Astrocyte (in vitro differentiated cells and primary cell): Measurements from ENCODE around the gene CCT5. TPM values are rescaled to one million over a fixed set of nuclear protein-coding genes. Genes with fewer than 3 reads are reported as not detected.

Experiments
- DNase-seq: peaks from one replicate; pipeline ENCODE4 v3.0.0-alpha.2; 2010; ENCODE audit warnings: low read depth
- FAIRE-seq: peaks from 2 replicates; lab custom pipeline; 2011; peaks lifted over from hg19 to GRCh38; lab: Jason Lieb, UNC
- H2AFZ ChIP-seq: 2 replicates; pipeline ENCODE4 v1.6.0; 2012; ENCODE audit warnings: low read depth, low read length, inconsistent platforms
- H3K27ac ChIP-seq: 2 replicates; pipeline ENCODE4 v1.5.1; 2011; ENCODE audit warnings: low read depth, low read length, inconsistent platforms
- H3K27me3 ChIP-seq: 2 replicates; pipeline ENCODE4 v1.6.0; 2011; ENCODE audit warnings: low read length, inconsistent platforms; ENCODE audit not compliant: insufficient read depth
- H3K36me3 ChIP-seq: 2 replicates; pipeline ENCODE4 v1.5.1; 2011; ENCODE audit warnings: low read length, inconsistent platforms; ENCODE audit not compliant: insufficient read depth
- H3K4me1 ChIP-seq: 2 replicates; pipeline ENCODE4 v1.5.1; 2011; ENCODE audit warnings: low read length, inconsistent platforms; ENCODE audit not compliant: insufficient read depth
- H3K4me2 ChIP-seq: 2 replicates; pipeline ENCODE4 v1.6.0; 2012; ENCODE audit warnings: low read length, inconsistent platforms
- H3K4me3 ChIP-seq: 2 replicates; pipeline ENCODE4 v1.5.1; 2011; ENCODE audit warnings: low read depth, mild to moderate bottlenecking, low read length, inconsistent platforms; ENCODE audit not compliant: insufficient read depth
- H3K79me2 ChIP-seq: 2 replicates; pipeline ENCODE4 v1.6.0; 2012; ENCODE audit warnings: mild to moderate bottlenecking, low read length, inconsistent platforms; ENCODE audit not compliant: insufficient read depth
- H3K9ac ChIP-seq: 2 replicates; pipeline ENCODE4 v1.6.0; 2012; ENCODE audit warnings: mild to moderate bottlenecking, low read length, inconsistent platforms
- H3K9me3 ChIP-seq: 2 replicates; pipeline ENCODE4 v1.5.1; 2012; ENCODE audit warnings: low read depth, mild to moderate bottlenecking, low read length, inconsistent platforms; ENCODE audit not compliant: insufficient read depth
- H4K20me1 ChIP-seq: 2 replicates; pipeline ENCODE4 v1.6.0; 2012; ENCODE audit warnings: low read length, inconsistent platforms; ENCODE audit not compliant: insufficient read depth
- H3K27ac Mint-ChIP-seq: one replicate; pipeline ENCODE4 v1.8.0; 2021; ENCODE audit warnings: mild to moderate bottlenecking, mixed read lengths; ENCODE audit not compliant: unreplicated experiment
- H3K27me3 Mint-ChIP-seq: one replicate; pipeline ENCODE4 v1.8.0; 2021; ENCODE audit warnings: low read depth, mixed read lengths; ENCODE audit not compliant: unreplicated experiment
- H3K36me3 Mint-ChIP-seq: one replicate; pipeline ENCODE4 v1.8.0; 2021; ENCODE audit warnings: low read depth, mixed read lengths; ENCODE audit not compliant: unreplicated experiment
- H3K4me1 Mint-ChIP-seq: one replicate; pipeline ENCODE4 v1.8.0; 2021; ENCODE audit warnings: low read depth, mixed read lengths; ENCODE audit not compliant: unreplicated experiment
- H3K4me3 Mint-ChIP-seq: one replicate; pipeline ENCODE4 v1.8.0; 2021; ENCODE audit warnings: mild to moderate bottlenecking, moderate library complexity, mixed read lengths; ENCODE audit not compliant: unreplicated experiment
- H3K9me3 Mint-ChIP-seq: one replicate; pipeline ENCODE4 v1.8.0; 2021; ENCODE audit warnings: mild to moderate bottlenecking, mixed read lengths; ENCODE audit not compliant: unreplicated experiment
- EZH2 ChIP-seq: IDR thresholded peaks from 2 replicates; pipeline ENCODE4 v1.6.1; 2012; ENCODE audit warnings: mild to moderate bottlenecking, low read length, inconsistent platforms; ENCODE audit not compliant: insufficient read depth
- total RNA-seq: library from RNA; stranded (reverse); gene quantifications from 2 replicates; pipeline ENCODE4 v1.2.1, GENCODE V29; 2021
- TF ChIP-seq, protein P1 (sequence below): IDR thresholded peaks from 2 replicates; pipeline ENCODE4 v1.5.1; 2011; ENCODE audit warnings: low read depth, mild to moderate bottlenecking, inconsistent platforms, low read length, moderate library complexity; ENCODE audit not compliant: insufficient read depth

CCT5 gene
- total RNA-seq, 1 donor from 2014 or later, result 276 TPM

DNA sequence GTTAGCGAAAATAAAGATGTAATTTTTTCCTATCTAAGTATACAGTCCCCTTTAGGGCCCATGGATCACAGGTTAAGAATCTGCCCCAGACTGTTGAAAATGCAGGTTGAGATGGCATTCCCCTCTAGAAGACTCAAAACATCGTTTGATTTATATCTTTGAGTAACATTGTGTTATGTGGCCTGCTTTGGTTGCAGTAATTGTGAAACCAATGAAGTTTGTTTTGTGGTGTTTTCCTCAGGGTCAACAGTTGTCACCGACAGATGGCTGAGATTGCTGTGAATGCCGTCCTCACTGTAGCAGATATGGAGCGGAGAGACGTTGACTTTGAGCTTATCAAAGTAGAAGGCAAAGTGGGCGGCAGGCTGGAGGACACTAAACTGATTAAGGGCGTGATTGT is 7.8 kb downstream of the CCT5 start:
- Histone ChIP-seq H3K27me3 (no peaks in the 10 kb centered on the region), H3K4me1 (peaks cover 3% of the 10 kb centered on the region), H3K36me3 (peaks cover 92% of the 10 kb centered on the region), H3K4me2 (no peak overlapping the region), H3K9ac (no peak overlapping the region), H3K79me2 (peaks cover 77% of the 10 kb centered on the region), H4K20me1 (peaks cover 94% of the 10 kb centered on the region), H3K4me3 (no peak overlapping the region), H3K27ac (no peak overlapping the region), H2AFZ (no peak overlapping the region), H3K9me3 (no peaks in the 10 kb centered on the region)
- FAIRE-seq (no peak), DNase-seq (no peak)
- Mint-ChIP-seq H3K9me3 (no peaks in the 10 kb centered on the region), H3K27ac (no peak overlapping the region), H3K4me1 (peaks cover 3% of the 10 kb centered on the region), H3K27me3 (no peaks in the 10 kb centered on the region), H3K4me3 (no peak overlapping the region), H3K36me3 (peaks cover 28% of the 10 kb centered on the region)
- TF ChIP-seq, protein P1, sequence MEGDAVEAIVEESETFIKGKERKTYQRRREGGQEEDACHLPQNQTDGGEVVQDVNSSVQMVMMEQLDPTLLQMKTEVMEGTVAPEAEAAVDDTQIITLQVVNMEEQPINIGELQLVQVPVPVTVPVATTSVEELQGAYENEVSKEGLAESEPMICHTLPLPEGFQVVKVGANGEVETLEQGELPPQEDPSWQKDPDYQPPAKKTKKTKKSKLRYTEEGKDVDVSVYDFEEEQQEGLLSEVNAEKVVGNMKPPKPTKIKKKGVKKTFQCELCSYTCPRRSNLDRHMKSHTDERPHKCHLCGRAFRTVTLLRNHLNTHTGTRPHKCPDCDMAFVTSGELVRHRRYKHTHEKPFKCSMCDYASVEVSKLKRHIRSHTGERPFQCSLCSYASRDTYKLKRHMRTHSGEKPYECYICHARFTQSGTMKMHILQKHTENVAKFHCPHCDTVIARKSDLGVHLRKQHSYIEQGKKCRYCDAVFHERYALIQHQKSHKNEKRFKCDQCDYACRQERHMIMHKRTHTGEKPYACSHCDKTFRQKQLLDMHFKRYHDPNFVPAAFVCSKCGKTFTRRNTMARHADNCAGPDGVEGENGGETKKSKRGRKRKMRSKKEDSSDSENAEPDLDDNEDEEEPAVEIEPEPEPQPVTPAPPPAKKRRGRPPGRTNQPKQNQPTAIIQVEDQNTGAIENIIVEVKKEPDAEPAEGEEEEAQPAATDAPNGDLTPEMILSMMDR, result no peak
- TF ChIP-seq EZH2, result no peak

DNA sequence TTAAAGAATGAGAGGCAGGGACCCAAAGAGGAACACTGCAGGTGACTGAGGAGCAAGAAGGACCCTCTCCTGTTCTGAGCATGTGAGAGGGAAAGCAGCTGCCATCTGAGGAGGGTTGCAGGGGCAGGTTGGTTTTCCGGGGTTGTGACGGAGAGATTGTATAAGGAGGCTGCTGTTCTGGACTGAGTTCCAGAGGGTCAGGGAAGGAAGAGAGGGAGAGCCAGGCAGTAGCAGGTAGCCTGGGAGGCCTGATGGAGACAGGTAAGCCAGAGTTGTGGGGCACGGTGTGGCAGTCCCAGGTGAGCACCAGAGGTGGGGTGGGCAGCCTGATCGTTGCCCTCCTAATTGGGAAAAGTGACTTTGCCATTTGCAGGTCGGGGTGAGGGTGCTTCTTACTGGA is 9.8 kb downstream of the CCT5 start:
- Histone ChIP-seq H3K79me2 (peaks cover 57% of the 10 kb centered on the region), H2AFZ (no peak overlapping the region), H3K4me2 (no peak overlapping the region), H3K9me3 (no peaks in the 10 kb centered on the region), H3K36me3 (peaks cover 94% of the 10 kb centered on the region), H3K27me3 (no peaks in the 10 kb centered on the region), H3K9ac (no peak overlapping the region), H3K4me3 (no peak overlapping the region), H3K27ac (no peak overlapping the region), H3K4me1 (no peaks in the 10 kb centered on the region), H4K20me1 (peaks cover 87% of the 10 kb centered on the region)
- TF ChIP-seq, protein P1, result no peak
- TF ChIP-seq EZH2, result no peak
- Mint-ChIP-seq H3K9me3 (no peaks in the 10 kb centered on the region), H3K27ac (no peak overlapping the region), H3K27me3 (no peaks in the 10 kb centered on the region), H3K4me3 (no peak overlapping the region), H3K36me3 (peaks cover 32% of the 10 kb centered on the region), H3K4me1 (no peaks in the 10 kb centered on the region)
- FAIRE-seq (no peak), DNase-seq (no peak)

DNA sequence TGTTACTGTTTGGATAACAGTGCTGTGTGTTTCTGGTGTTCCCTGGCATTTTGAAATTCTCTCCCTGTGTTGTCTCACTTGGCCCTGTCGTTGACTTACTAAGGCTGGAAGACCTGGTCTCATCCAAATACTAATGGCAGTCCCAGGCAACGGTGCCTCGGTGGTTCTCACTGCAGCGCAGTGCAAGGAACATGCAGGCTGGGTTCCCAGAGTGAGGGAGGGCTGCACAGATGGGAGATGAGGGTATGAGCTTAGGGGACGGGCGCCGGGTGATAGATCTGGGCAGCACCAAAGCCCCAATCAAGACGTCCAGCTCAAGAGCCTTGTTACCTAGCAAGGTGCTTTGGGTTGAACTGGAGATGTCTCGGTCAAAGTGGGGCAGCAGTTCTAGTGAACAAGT is 11.0 kb downstream of the CCT5 start:
- Mint-ChIP-seq H3K4me1 (no peaks in the 10 kb centered on the region), H3K9me3 (no peaks in the 10 kb centered on the region), H3K36me3 (peaks cover 28% of the 10 kb centered on the region), H3K27ac (no peak overlapping the region), H3K4me3 (no peak overlapping the region), H3K27me3 (no peaks in the 10 kb centered on the region)
- Histone ChIP-seq H3K36me3 (peaks cover 87% of the 10 kb centered on the region), H3K27ac (no peak overlapping the region), H2AFZ (no peak overlapping the region), H3K4me1 (no peaks in the 10 kb centered on the region), H3K27me3 (no peaks in the 10 kb centered on the region), H3K4me2 (no peak overlapping the region), H4K20me1 (peaks cover 79% of the 10 kb centered on the region), H3K79me2 (peaks cover 46% of the 10 kb centered on the region), H3K9ac (no peak overlapping the region), H3K9me3 (no peaks in the 10 kb centered on the region), H3K4me3 (no peak overlapping the region)
- FAIRE-seq (no peak), DNase-seq (no peak)
- TF ChIP-seq, protein P1, result no peak
- no peak for TF ChIP-seq EZH2
